HepG2 (cell line): Measurements from ENCODE around the gene MRPS17. TPM values are rescaled to one million over a fixed set of nuclear protein-coding genes. Genes with fewer than 3 reads are reported as not detected.

ENCODE experiments used
- ADNP ChIP-seq: sonication (generic); formaldehyde crosslinking; IDR thresholded peaks from 2 replicates; pipeline ENCODE4 v1.4.0; 2020; ENCODE audit warnings: missing genetic modification reagents
- MBD4 ChIP-seq: IDR thresholded peaks from 2 replicates; pipeline ENCODE4 v1.6.1; 2012; ENCODE audit warnings: low read length, inconsistent platforms, borderline replicate concordance
- MTERF4 ChIP-seq: sonication (generic); formaldehyde crosslinking; IDR thresholded peaks from 2 replicates; pipeline ENCODE4 v1.8.0; 2023; ENCODE audit warnings: mild to moderate bottlenecking, missing genetic modification reagents
- NFIC ChIP-seq: IDR thresholded peaks from 2 replicates; pipeline ENCODE4 v1.6.1; 2012; ENCODE audit warnings: mild to moderate bottlenecking, low read length, inconsistent platforms
- REL ChIP-seq: sonication (generic); formaldehyde crosslinking; conservative IDR thresholded peaks from 2 replicates; pipeline ENCODE4 v1.8.0; 2022; ENCODE audit warnings: mild to moderate bottlenecking, missing genetic modification reagents, moderate library complexity
- ZBTB39 ChIP-seq: sonication (generic); formaldehyde crosslinking; IDR thresholded peaks from 2 replicates; pipeline ENCODE4 v1.5.0; 2020; ENCODE audit warnings: missing genetic modification reagents
- ZNF260 ChIP-seq: sonication (generic); formaldehyde crosslinking; IDR thresholded peaks from 2 replicates; pipeline ENCODE4 v1.4.0; 2020; ENCODE audit warnings: missing genetic modification reagents, low read depth, mild to moderate bottlenecking, borderline replicate concordance
- ZNF496 ChIP-seq: sonication (generic); formaldehyde crosslinking; IDR thresholded peaks from 2 replicates; pipeline ENCODE4 v1.8.1; 2023; ENCODE audit warnings: mild to moderate bottlenecking, moderate library complexity, missing genetic modification reagents; ENCODE audit not compliant: insufficient replicate concordance
- polyA plus RNA-seq, 8 experiments: library from polyadenylated mRNA; depleted of rRNA in 3 of 8; stranded (reverse) in 7 of 8; unstranded in 1 of 8; fragments of >200 nt; fragmentation: Illumina TruSeq in 4 of 8; extraction: Trizol in 4 of 8; gene quantifications; 2 replicates each; pipeline versions ENCODE4 v1.2.1 to v1.2.3, GENCODE V29; 2011 to 2016; ENCODE audit warnings: low read depth in 4 of 8, missing spikeins in 1 of 8, mixed read lengths in 1 of 8; ENCODE audit not compliant: insufficient read depth in 1 of 8
- total RNA-seq, 5 experiments: library from RNA; depleted of rRNA; stranded (reverse); fragments of >200 nt; fragmentation: Illumina TruSeq; extraction: Trizol; gene quantifications; 2 replicates each; pipeline ENCODE4 v1.2.3, GENCODE V29; 2016; ENCODE audit warnings: low read depth in 1 of 5
- TF ChIP-seq, protein P1 (sequence below): sonication (generic); formaldehyde crosslinking; IDR thresholded peaks from 2 replicates; pipeline ENCODE4 v1.8.0; 2022; ENCODE audit warnings: mild to moderate bottlenecking, missing genetic modification reagents, moderate library complexity
- TF ChIP-seq, protein P2 (sequence below): sonication (generic); formaldehyde crosslinking; IDR thresholded peaks from 2 replicates; pipeline ENCODE4 v1.4.0; 2020; ENCODE audit warnings: missing genetic modification reagents

The MRPS17 gene
- total and polyA plus RNA-seq, 2 of the 13 experiments (the other 11 are each of a cell fraction or from before 2014, with no cell fraction given) = 14.9 to 31.3 TPM

GRCh38 chr7:55983537-55983936 lies 31.9 kb downstream of the MRPS17 start (continued):
- TF ChIP-seq ZBTB39 = no peak
- TF ChIP-seq ZNF496 (CRISPR knock-in tag) = no peak
- no peak for TF ChIP-seq MTERF4
- no peak for TF ChIP-seq MBD4
- TF ChIP-seq, protein P1, sequence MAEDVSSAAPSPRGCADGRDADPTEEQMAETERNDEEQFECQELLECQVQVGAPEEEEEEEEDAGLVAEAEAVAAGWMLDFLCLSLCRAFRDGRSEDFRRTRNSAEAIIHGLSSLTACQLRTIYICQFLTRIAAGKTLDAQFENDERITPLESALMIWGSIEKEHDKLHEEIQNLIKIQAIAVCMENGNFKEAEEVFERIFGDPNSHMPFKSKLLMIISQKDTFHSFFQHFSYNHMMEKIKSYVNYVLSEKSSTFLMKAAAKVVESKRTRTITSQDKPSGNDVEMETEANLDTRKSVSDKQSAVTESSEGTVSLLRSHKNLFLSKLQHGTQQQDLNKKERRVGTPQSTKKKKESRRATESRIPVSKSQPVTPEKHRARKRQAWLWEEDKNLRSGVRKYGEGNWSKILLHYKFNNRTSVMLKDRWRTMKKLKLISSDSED (CRISPR knock-in tag) = no peak
- no peak for TF ChIP-seq REL
- TF ChIP-seq, protein P2, sequence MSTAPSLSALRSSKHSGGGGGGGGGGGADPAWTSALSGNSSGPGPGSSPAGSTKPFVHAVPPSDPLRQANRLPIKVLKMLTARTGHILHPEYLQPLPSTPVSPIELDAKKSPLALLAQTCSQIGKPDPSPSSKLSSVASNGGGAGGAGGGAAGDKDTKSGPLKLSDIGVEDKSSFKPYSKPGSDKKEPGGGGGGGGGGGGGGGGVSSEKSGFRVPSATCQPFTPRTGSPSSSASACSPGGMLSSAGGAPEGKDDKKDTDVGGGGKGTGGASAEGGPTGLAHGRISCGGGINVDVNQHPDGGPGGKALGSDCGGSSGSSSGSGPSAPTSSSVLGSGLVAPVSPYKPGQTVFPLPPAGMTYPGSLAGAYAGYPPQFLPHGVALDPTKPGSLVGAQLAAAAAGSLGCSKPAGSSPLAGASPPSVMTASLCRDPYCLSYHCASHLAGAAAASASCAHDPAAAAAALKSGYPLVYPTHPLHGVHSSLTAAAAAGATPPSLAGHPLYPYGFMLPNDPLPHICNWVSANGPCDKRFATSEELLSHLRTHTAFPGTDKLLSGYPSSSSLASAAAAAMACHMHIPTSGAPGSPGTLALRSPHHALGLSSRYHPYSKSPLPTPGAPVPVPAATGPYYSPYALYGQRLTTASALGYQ (CRISPR knock-in tag) = no peak
- TF ChIP-seq ZNF260 (CRISPR knock-in tag) = no peak
- TF ChIP-seq ADNP (CRISPR knock-in tag) = no peak
- TF ChIP-seq NFIC = no peak
